Right lobe of liver (tissue), 6 donors: ENCODE measurements around the gene NKX2-3. TPM values are rescaled to one million over a fixed set of nuclear protein-coding genes. Genes with fewer than 3 reads are reported as not detected.

ENCODE experiments used
- ATAC-seq, 4 donors: fragments of 200-7000 bp; cut with Tn5 transposase; one replicate each; pipeline ENCODE4 v1.9.1; 2020; ENCODE audit warnings: mild to moderate bottlenecking in 4 of 4, moderate library complexity in 4 of 4
- DNase-seq, 3 donors: peaks; one replicate each; pipeline ENCODE4 v3.0.0-alpha.2; 2020
- H3K27ac ChIP-seq, 3 donors: fragments of 200-600 bp; one replicate each; pipeline ENCODE4 v1.8.0; 2022
- H3K27me3 ChIP-seq, 2 donors: fragments of 200-600 bp; one replicate each; pipeline ENCODE4 v1.8.0; 2022
- H3K36me3 ChIP-seq, 4 donors: fragments of 200-600 bp; sonication (generic) in 1 of 4; one replicate each; pipeline versions ENCODE4 v1.5.1 to v1.8.0; 2017 to 2022; ENCODE audit warnings: control low read depth in 1 of 4
- H3K4me1 ChIP-seq, 4 donors: fragments of 200-600 bp; sonication (generic) in 1 of 4; one replicate each; pipeline versions ENCODE4 v1.5.1 to v1.8.0; 2017 to 2022; ENCODE audit warnings: control low read depth in 1 of 4
- H3K4me3 ChIP-seq, 3 donors: fragments of 200-600 bp; one replicate each; pipeline ENCODE4 v1.8.0; 2022
- H3K9me3 ChIP-seq, 4 donors: fragments of 200-600 bp; sonication (generic) in 1 of 4; one replicate each; pipeline versions ENCODE4 v1.5.1 to v1.8.0; 2017 to 2022; ENCODE audit warnings: control low read depth in 1 of 4
- CTCF ChIP-seq, 4 donors: fragments of 200-600 bp in 3 of 4; fragments of 450-650 bp in 1 of 4; IDR thresholded peaks; one replicate each; pipeline versions ENCODE4 v1.5.1 to v1.8.0; 2016 to 2022; ENCODE audit warnings: antibody characterized with exemption in 4 of 4, mild to moderate bottlenecking in 2 of 4
- POLR2A ChIP-seq: fragments of 450-650 bp; IDR thresholded peaks from one replicate; pipeline ENCODE4 v1.6.1; 2017; ENCODE audit warnings: antibody characterized with exemption, mild to moderate bottlenecking
- WGBS: methylation state at CpG from one replicate; pipeline ENCODE4 v1.1.6; 2018; ENCODE audit warnings: low coverage, low lambda C conversion rate; ENCODE audit not compliant: insufficient coverage; ENCODE audit errors: missing lambda C conversion rate; 5-methylcytosine and 5-hydroxymethylcytosine counted together
- intact Hi-C, 2 donors: fragments of 100-400 bp; cut with DNase I; formaldehyde crosslinking; loops; one replicate each; pipeline versions ENCODE4 v1.11.2 to v1.14.1; 2022
- total RNA-seq, 6 experiments: library from RNA; depleted of rRNA in 2 of 6; stranded (reverse); fragments of >200 nt in 2 of 6; fragmentation: NEBNext Ultra II Directional in 3 of 6; extraction: Animal tissue kit (Norgen Biotek cat#: 25700) in 3 of 6; gene quantifications; one replicate each; pipeline versions ENCODE4 v1.1.0 to v1.2.4, GENCODE V29; 2016 to 2023
- donor health status: DM: no; HTN: yes; CAD: no.
- donor health status: DM: no; HTN: no; CAD: no.
- donor health status: DM: no; HTN: no; CAD: no.
- donor health status: DM: no; HTN: yes; CAD: no.
- donor health status: DM: no; HTN: yes; CAD: no.

The NKX2-3 gene
- total RNA-seq, 6 experiments from 2014 or later, result 0.18 TPM; not detected in 5

- WGBS, result 0% methylated on average over 1 of the region's 2 CpGs
- no peaks in the 10 kb centered on the region for H3K27me3 ChIP-seq
- peak; percentile 74 to 94 (median 86) for ATAC-seq
Observed at GRCh38 chr10:99548041-99548530, 15.3 kb downstream of the NKX2-3 start.

GRCh38 chr10:99551158-99551557, 18.4 kb downstream of the NKX2-3 start:
- DNase-seq (no peak), ATAC-seq (no peak)
- no peak overlapping the region for H3K4me3 ChIP-seq
- H3K9me3 ChIP-seq, result no peaks in the 10 kb centered on the region
- no peaks in the 10 kb centered on the region for H3K36me3 ChIP-seq
- no peaks in the 10 kb centered on the region for H3K4me1 ChIP-seq
- H3K27ac ChIP-seq, result no peak overlapping the region
- intact Hi-C loops, result loop anchor here in 1 of 2 donors (10.0 kb wide), 1 partner anchor 54 kb away; no protein-coding TSS in a partner anchor
- TF ChIP-seq POLR2A, result no peak
- TF ChIP-seq CTCF (IDR thresholded peaks at IDR 0.05), result no peak
- 25% methylated on average over 5 of the region's 5 CpGs for WGBS
- H3K27me3 ChIP-seq, result no peaks in the 10 kb centered on the region

More at GRCh38 chr10:99548041-99548530, 15.3 kb downstream of the NKX2-3 start:
- no peak overlapping the region for H3K4me3 ChIP-seq
- DNase-seq, result no peak
- no peak overlapping the region for H3K27ac ChIP-seq
- H3K4me1 ChIP-seq, result no peaks in the 10 kb centered on the region
- no peaks in the 10 kb centered on the region for H3K36me3 ChIP-seq
- intact Hi-C loops, result no loop called here
- H3K9me3 ChIP-seq, result no peaks in the 10 kb centered on the region
- TF ChIP-seq CTCF (IDR thresholded peaks at IDR 0.05) (peak; percentile 26 to 48 (median 42)), POLR2A (no peak)

- Histone ChIP-seq H3K27me3 (no peaks in the 10 kb centered on the region), H3K27ac (no peak overlapping the region), H3K9me3 (no peaks in the 10 kb centered on the region), H3K4me1 (no peaks in the 10 kb centered on the region), H3K4me3 (no peak overlapping the region), H3K36me3 (no peaks in the 10 kb centered on the region)
- intact Hi-C loops, result loop anchor here in 1 of 2 donors (10.0 kb wide), 1 partner anchor 53 kb away; no protein-coding TSS in a partner anchor
- WGBS, result 15% methylated on average over 3 of the region's 3 CpGs
- DNase-seq (no peak), ATAC-seq (no peak)
- TF ChIP-seq POLR2A, result no peak
- no peak for TF ChIP-seq CTCF (IDR thresholded peaks at IDR 0.05)
Observed at GRCh38 chr10:99551616-99552015, 18.9 kb downstream of the NKX2-3 start.

GRCh38 chr10:99555371-99555770, 22.6 kb downstream of the NKX2-3 start:
- TF ChIP-seq CTCF (IDR thresholded peaks at IDR 0.05) (no peak), POLR2A (no peak)
- Histone ChIP-seq H3K4me3 (no peak overlapping the region), H3K27me3 (no peaks in the 10 kb centered on the region), H3K27ac (no peak overlapping the region), H3K4me1 (no peaks in the 10 kb centered on the region), H3K9me3 (no peaks in the 10 kb centered on the region), H3K36me3 (no peaks in the 10 kb centered on the region)
- 51% methylated on average over 8 of the region's 11 CpGs for WGBS
- no peak for ATAC-seq
- intact Hi-C loops, result loop anchor here in 1 of 2 donors (10.0 kb wide), 1 partner anchor 49 kb away; no protein-coding TSS in a partner anchor
- no peak for DNase-seq
